HCT116 (cell line): ENCODE results near the gene MYORG. TPM values are rescaled to one million over a fixed set of nuclear protein-coding genes. Genes with fewer than 3 reads are reported as not detected.
A peak's percentile ranks its signal among the peaks of the same experiment; 100 is the strongest.

ENCODE experiments used
- ATAC-seq: fragments of 200-7000 bp; cut with Tn5 transposase; 2 replicates; pipeline ENCODE4 v1.9.1; 2020; ENCODE audit warnings: mild to moderate bottlenecking, moderate library complexity
- BruUV-seq: library from RNA; stranded (reverse); fragments of 400-500 nt; replicated peaks from 2 replicates; lab custom pipeline; 2021; lab: Mats Ljungman, UMichigan
- CTCF ChIA-PET: fragments of 300-600 bp; sonication (Branson Sonifier 250); formaldehyde crosslinking; loops from one replicate; lab custom pipeline; 2021; ENCODE audit warnings: antibody characterized with exemption; lab: Charles Lee
- POLR2A ChIA-PET: fragments of 300-600, 350-600 bp; sonication (Branson Sonifier 250); formaldehyde crosslinking; loops from one replicate; lab custom pipeline; 2021; ENCODE audit warnings: antibody characterized with exemption; lab: Charles Lee
- RAD21 ChIA-PET, 2 experiments: fragments of 300-600 bp; sonication (Branson Sonifier 250); formaldehyde crosslinking; loops; one replicate each; lab custom pipeline; 2023; ENCODE audit warnings: low total read pairs in 2 of 2; ENCODE audit not compliant: uncharacterized antibody in 2 of 2, unreplicated experiment in 2 of 2, low non-redundant PET in 1 of 2; lab: Charles Lee
- DNase-seq: peaks from one replicate; pipeline ENCODE4 v3.0.0-alpha.2; 2010; ENCODE audit warnings: low read depth, low spot score
- H2AFZ ChIP-seq: fragments of 200-600 bp; shearing (Covaris generic), sonication (generic); 2 replicates; pipeline ENCODE4 v1.6.1; 2017; ENCODE audit warnings: low read depth, mixed run types, mixed read lengths, antibody characterized with exemption, low read length; ENCODE audit not compliant: poor library complexity, severe bottlenecking
- H3K27ac ChIP-seq: 2 replicates; pipeline ENCODE4 v1.5.1; 2012; ENCODE audit warnings: low read depth, low read length
- H3K27me3 ChIP-seq: fragments of 200-600 bp; sonication (generic); 2 replicates; pipeline ENCODE4 v1.6.1; 2016; ENCODE audit warnings: mixed run types, low read length, mixed read lengths; ENCODE audit not compliant: insufficient read depth
- H3K36me3 ChIP-seq, 2 experiments: fragments of 200-500 bp in 1 of 2; fragments of 200-600 bp in 1 of 2; sonication (Bioruptor generic) in 1 of 2; sonication (generic) in 1 of 2; 2 replicates each; pipeline versions ENCODE4 v1.5.1 to v1.6.1; 2014 to 2016; ENCODE audit warnings: low read length in 2 of 2, inconsistent platforms in 1 of 2, mixed read lengths in 1 of 2, mixed run types in 1 of 2; ENCODE audit not compliant: insufficient read depth in 2 of 2, control insufficient read depth in 1 of 2
- H3K4me1 ChIP-seq, 2 experiments: fragments of 200-600 bp in 1 of 2; sonication (generic) in 1 of 2; 2 replicates each; pipeline versions ENCODE4 v1.5.1 to v1.6.1; 2012 to 2017; ENCODE audit warnings: low read length in 2 of 2, inconsistent platforms in 1 of 2, mild to moderate bottlenecking in 1 of 2, mixed read lengths in 1 of 2, mixed run types in 1 of 2, moderate library complexity in 1 of 2; ENCODE audit not compliant: insufficient read depth in 2 of 2, control insufficient read depth in 1 of 2
- H3K4me2 ChIP-seq: fragments of 200-600 bp; sonication (generic); 2 replicates; pipeline ENCODE4 v1.6.1; 2017; ENCODE audit warnings: mixed run types, low read length, mixed read lengths
- H3K4me3 ChIP-seq, 2 experiments: fragments of 200-600 bp in 1 of 2; sonication (generic) in 1 of 2; replicated peaks in 1 of 2; 2 replicates each; pipeline ENCODE4 v1.5.1; 2011 to 2016; ENCODE audit warnings: low read length in 2 of 2, control low read depth in 1 of 2, low read depth in 1 of 2, mild to moderate bottlenecking in 1 of 2, mixed read lengths in 1 of 2, mixed run types in 1 of 2
- H3K79me2 ChIP-seq: fragments of 200-600 bp; sonication (generic); 2 replicates; pipeline ENCODE4 v1.6.1; 2017; ENCODE audit warnings: mild to moderate bottlenecking, mixed run types, low read length, moderate library complexity, mixed read lengths; ENCODE audit not compliant: insufficient read depth
- H3K9ac ChIP-seq: fragments of 200-600 bp; sonication (generic); 2 replicates; pipeline ENCODE4 v1.6.1; 2016; ENCODE audit warnings: low read length, mixed read lengths
- H3K9me2 ChIP-seq: fragments of 200-600 bp; sonication (generic), shearing (Covaris generic); 2 replicates; pipeline ENCODE4 v1.6.1; 2017; ENCODE audit warnings: mixed run types, mild to moderate bottlenecking, moderate library complexity; ENCODE audit not compliant: insufficient read depth
- H3K9me3 ChIP-seq, 2 experiments: fragments of 200-500 bp in 1 of 2; fragments of 200-600 bp in 1 of 2; sonication (Bioruptor generic) in 1 of 2; sonication (generic) in 1 of 2; 2 replicates each; pipeline ENCODE4 v1.6.1; 2014 to 2017; ENCODE audit warnings: low read length in 2 of 2, mixed read lengths in 2 of 2, inconsistent platforms in 1 of 2, low read depth in 1 of 2, mild to moderate bottlenecking in 1 of 2, mixed run types in 1 of 2, moderate library complexity in 1 of 2; ENCODE audit not compliant: control insufficient read depth in 1 of 2, insufficient read depth in 1 of 2
- H4K20me1 ChIP-seq: fragments of 200-600 bp; sonication (generic), shearing (Covaris generic); 2 replicates; pipeline ENCODE4 v1.6.1; 2017; ENCODE audit warnings: mixed run types, mild to moderate bottlenecking, moderate library complexity; ENCODE audit not compliant: insufficient read depth
- CBX3 ChIP-seq: IDR thresholded peaks from 2 replicates; pipeline ENCODE4 v1.6.1; 2012; ENCODE audit warnings: low read depth
- CEBPB ChIP-seq: IDR thresholded peaks from 2 replicates; pipeline ENCODE4 v1.6.1; 2012; ENCODE audit warnings: low read depth
- EGR1 ChIP-seq: IDR thresholded peaks from 2 replicates; pipeline ENCODE4 v1.6.1; 2012; ENCODE audit warnings: low read depth
- ELF1 ChIP-seq: IDR thresholded peaks from 2 replicates; pipeline ENCODE4 v1.6.1; 2012; ENCODE audit warnings: low read depth, borderline replicate concordance
- EZH2 ChIP-seq: fragments of 200-600 bp; sonication (generic); IDR thresholded peaks from 2 replicates; pipeline ENCODE4 v1.6.1; 2017; ENCODE audit warnings: antibody characterized with exemption, mixed run types
- EZH2phosphoT487 ChIP-seq: fragments of 200-600 bp; IDR thresholded peaks from 2 replicates; pipeline ENCODE4 v1.6.1; 2018; ENCODE audit warnings: antibody characterized with exemption, borderline replicate concordance
- FOSL1 ChIP-seq: IDR thresholded peaks from 2 replicates; pipeline ENCODE4 v1.6.1; 2012; ENCODE audit warnings: low read depth
- JUND ChIP-seq: IDR thresholded peaks from 2 replicates; pipeline ENCODE4 v1.6.1; 2012
- POLR2A ChIP-seq: IDR thresholded peaks from 2 replicates; pipeline ENCODE4 v1.7.0; 2011; ENCODE audit warnings: borderline replicate concordance; ENCODE audit not compliant: insufficient read depth, insufficient read length; ENCODE audit errors: extremely low read depth
- POLR2AphosphoS5 ChIP-seq: IDR thresholded peaks from 2 replicates; pipeline ENCODE4 v1.6.1; 2011; ENCODE audit warnings: mild to moderate bottlenecking, low read depth, low read length, moderate library complexity
- RAD21 ChIP-seq: IDR thresholded peaks from 2 replicates; pipeline ENCODE4 v1.6.1; 2012; ENCODE audit warnings: low read depth, mild to moderate bottlenecking
- SIN3A ChIP-seq: IDR thresholded peaks from 2 replicates; pipeline ENCODE4 v1.6.1; 2012; ENCODE audit warnings: low read depth
- SP1 ChIP-seq: IDR thresholded peaks from 2 replicates; pipeline ENCODE4 v1.6.1; 2012; ENCODE audit warnings: low read depth
- TCF7L2 ChIP-seq: IDR thresholded peaks from 2 replicates; pipeline ENCODE4 v1.7.0; 2011; ENCODE audit warnings: borderline replicate concordance, inconsistent platforms; ENCODE audit not compliant: insufficient read depth, insufficient read length; ENCODE audit errors: extremely low read depth
- YY1 ChIP-seq: IDR thresholded peaks from 2 replicates; pipeline ENCODE4 v1.6.1; 2011; ENCODE audit warnings: low read length, low read depth, moderate library complexity, mild to moderate bottlenecking; ENCODE audit not compliant: insufficient replicate concordance; ENCODE audit errors: extremely low read depth
- ZFX ChIP-seq: fragments of 450-650 bp; IDR thresholded peaks from 2 replicates; pipeline ENCODE4 v1.6.1; 2017
- ZNF274 ChIP-seq: fragments of 200-500 bp; sonication (Bioruptor generic); IDR thresholded peaks from 2 replicates; pipeline ENCODE4 v1.6.1; 2014; ENCODE audit warnings: mild to moderate bottlenecking, low read depth, low read length, inconsistent platforms
- intact Hi-C: fragments of 100-400 bp; cut with micrococcal nuclease; formaldehyde crosslinking; loops from 2 replicates; pipeline ENCODE4 v1.10.0; 2022
- total RNA-seq: library from RNA; stranded (reverse); gene quantifications from one replicate; pipeline ENCODE4 v1.2.1, GENCODE V29; 2021; ENCODE audit not compliant: unreplicated experiment
- TF ChIP-seq, protein P1 (sequence below), 3 experiments: fragments of 200-600 bp in 1 of 3; sonication (generic) in 1 of 3; IDR thresholded peaks in 2 of 3; conservative IDR thresholded peaks in 1 of 3; 2 replicates each; pipeline ENCODE4 v1.5.1; 2012 to 2017; ENCODE audit warnings: low read depth in 2 of 3, low read length in 2 of 3, antibody characterized with exemption in 1 of 3, borderline replicate concordance in 1 of 3, control low read depth in 1 of 3, mild to moderate bottlenecking in 1 of 3, mixed read lengths in 1 of 3, mixed run types in 1 of 3, moderate library complexity in 1 of 3; ENCODE audit not compliant: insufficient read depth in 1 of 3
- TF ChIP-seq, protein P2 (sequence below): IDR thresholded peaks from 2 replicates; pipeline ENCODE4 v1.6.1; 2012
- TF ChIP-seq, protein P3 (sequence below): IDR thresholded peaks from 2 replicates; pipeline ENCODE4 v1.6.1; 2011; ENCODE audit warnings: mild to moderate bottlenecking, low read length, moderate library complexity; ENCODE audit not compliant: insufficient replicate concordance; ENCODE audit errors: extremely low read depth
- TF ChIP-seq, protein P4 (sequence below): IDR thresholded peaks from 2 replicates; pipeline ENCODE4 v1.6.1; 2012

The MYORG gene
- total RNA-seq, 1 experiment from 2014 or later: 8.5 TPM

DNA sequence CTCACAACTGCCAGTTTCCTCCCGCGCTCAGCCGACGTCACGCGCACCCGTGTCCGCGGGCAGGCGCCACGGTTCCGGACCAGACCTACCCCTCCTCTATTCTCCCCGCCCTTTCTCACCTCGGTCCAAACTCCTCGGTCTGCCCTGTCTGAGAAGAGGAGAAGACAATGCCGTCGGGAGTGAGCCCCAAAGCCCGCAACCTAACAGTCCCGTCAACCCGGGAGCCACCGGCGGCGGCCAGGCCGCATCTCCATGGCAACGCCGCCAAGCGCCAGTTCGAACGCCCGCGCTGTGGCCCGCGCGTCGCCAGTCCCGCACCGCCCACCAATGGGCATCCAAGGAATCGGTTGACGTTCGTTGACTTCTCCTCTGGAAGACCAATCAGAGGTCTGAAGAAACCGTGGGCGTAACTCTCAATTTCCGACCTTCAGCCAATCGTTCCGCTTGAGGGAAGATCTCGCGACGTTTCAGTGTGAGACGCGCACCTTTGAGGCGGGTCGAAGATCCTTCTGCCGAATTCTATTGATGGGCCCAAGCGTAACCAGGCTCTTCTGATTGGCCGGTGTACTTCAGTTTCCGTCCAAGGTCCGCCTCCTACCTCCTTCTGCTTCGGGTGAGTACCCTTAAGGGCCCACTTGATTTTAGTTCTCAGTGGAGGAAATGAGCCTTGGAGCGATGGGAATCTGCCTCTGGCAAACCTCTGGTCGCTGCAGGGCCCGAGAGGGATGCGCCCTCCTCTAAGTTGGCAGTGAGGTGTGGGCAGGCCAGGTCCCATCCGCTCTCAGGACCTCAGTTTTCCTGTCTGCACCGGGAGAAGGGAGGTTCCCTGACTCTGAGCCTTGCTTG is 47.5 kb downstream of the MYORG start, which contains the start of the genes KIF24 and NUDT2:
KIF24 (minus strand) TSS at position 282 of the 846 bp plus-strand sequence. CDS start 17,922 bp downstream, outside the sequence.
NUDT2 (plus strand) TSS at position 583 of the 846 bp plus-strand sequence. CDS start 9,471 bp downstream, outside the sequence.
- peak; percentile 92 for ATAC-seq

More for the DNA sequence above, 47.5 kb downstream of the MYORG start, which contains the start of the genes KIF24 and NUDT2:
- ChIA-PET RAD21 (no interaction called here), POLR2A (no interaction called here), CTCF (no interaction called here)
- intact Hi-C loops: no loop called here
- TF ChIP-seq, protein P1, sequence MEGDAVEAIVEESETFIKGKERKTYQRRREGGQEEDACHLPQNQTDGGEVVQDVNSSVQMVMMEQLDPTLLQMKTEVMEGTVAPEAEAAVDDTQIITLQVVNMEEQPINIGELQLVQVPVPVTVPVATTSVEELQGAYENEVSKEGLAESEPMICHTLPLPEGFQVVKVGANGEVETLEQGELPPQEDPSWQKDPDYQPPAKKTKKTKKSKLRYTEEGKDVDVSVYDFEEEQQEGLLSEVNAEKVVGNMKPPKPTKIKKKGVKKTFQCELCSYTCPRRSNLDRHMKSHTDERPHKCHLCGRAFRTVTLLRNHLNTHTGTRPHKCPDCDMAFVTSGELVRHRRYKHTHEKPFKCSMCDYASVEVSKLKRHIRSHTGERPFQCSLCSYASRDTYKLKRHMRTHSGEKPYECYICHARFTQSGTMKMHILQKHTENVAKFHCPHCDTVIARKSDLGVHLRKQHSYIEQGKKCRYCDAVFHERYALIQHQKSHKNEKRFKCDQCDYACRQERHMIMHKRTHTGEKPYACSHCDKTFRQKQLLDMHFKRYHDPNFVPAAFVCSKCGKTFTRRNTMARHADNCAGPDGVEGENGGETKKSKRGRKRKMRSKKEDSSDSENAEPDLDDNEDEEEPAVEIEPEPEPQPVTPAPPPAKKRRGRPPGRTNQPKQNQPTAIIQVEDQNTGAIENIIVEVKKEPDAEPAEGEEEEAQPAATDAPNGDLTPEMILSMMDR (IDR thresholded peaks at IDR 0.05 in 2 of 3, conservative IDR thresholded peaks at IDR 0.05 in 1 of 3; ENCODE audit: borderline replicate concordance in 1 of 3, insufficient read depth in 1 of 3, low read depth in 2 of 3, low read length in 2 of 3): no peak
- TF ChIP-seq ZFX (peak; percentile 98), POLR2A (peak; percentile 69), EZH2 (no peak), FOSL1 (no peak), SIN3A (peak; percentile 93), EGR1 (peak; percentile 93), SP1 (peak; percentile 97), POLR2AphosphoS5 (peak; percentile 86), CEBPB (no peak), TCF7L2 (no peak), YY1 (peak; percentile 34), EZH2phosphoT487 (no peak), RAD21 (no peak), ZNF274 (no peak), CBX3 (no peak), ELF1 (no peak), JUND (no peak)
- TF ChIP-seq, protein P2, sequence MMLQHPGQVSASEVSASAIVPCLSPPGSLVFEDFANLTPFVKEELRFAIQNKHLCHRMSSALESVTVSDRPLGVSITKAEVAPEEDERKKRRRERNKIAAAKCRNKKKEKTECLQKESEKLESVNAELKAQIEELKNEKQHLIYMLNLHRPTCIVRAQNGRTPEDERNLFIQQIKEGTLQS: no peak
- TF ChIP-seq, protein P3, sequence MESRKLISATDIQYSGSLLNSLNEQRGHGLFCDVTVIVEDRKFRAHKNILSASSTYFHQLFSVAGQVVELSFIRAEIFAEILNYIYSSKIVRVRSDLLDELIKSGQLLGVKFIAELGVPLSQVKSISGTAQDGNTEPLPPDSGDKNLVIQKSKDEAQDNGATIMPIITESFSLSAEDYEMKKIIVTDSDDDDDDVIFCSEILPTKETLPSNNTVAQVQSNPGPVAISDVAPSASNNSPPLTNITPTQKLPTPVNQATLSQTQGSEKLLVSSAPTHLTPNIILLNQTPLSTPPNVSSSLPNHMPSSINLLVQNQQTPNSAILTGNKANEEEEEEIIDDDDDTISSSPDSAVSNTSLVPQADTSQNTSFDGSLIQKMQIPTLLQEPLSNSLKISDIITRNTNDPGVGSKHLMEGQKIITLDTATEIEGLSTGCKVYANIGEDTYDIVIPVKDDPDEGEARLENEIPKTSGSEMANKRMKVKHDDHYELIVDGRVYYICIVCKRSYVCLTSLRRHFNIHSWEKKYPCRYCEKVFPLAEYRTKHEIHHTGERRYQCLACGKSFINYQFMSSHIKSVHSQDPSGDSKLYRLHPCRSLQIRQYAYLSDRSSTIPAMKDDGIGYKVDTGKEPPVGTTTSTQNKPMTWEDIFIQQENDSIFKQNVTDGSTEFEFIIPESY: peak; percentile 94
- TF ChIP-seq, protein P4, sequence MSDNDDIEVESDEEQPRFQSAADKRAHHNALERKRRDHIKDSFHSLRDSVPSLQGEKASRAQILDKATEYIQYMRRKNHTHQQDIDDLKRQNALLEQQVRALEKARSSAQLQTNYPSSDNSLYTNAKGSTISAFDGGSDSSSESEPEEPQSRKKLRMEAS: peak; percentile 76
- Histone ChIP-seq H4K20me1 (no peaks in the 10 kb centered on the region), H3K27me3 (no peaks in the 10 kb centered on the region), H3K9me2 (no peaks in the 10 kb centered on the region), H2AFZ (no peak within 1 kb of the TSS), H3K36me3 (no peaks in the 10 kb centered on the region), H3K9ac (peak within 1 kb of the TSS; percentile 97), H3K9me3 (no peaks in the 10 kb centered on the region), H3K4me2 (peak within 1 kb of the TSS; percentile 86), H3K4me1 (peaks cover 8 to 23% of the 10 kb centered on the region in 2 experiments; a peak in 3 of 4 replicates), H3K4me3 (peak within 1 kb of the TSS; percentile 94), H3K79me2 (peaks cover 83% of the 10 kb centered on the region), H3K27ac (peak within 1 kb of the TSS; percentile 81)
- BruUV-seq: no TSS peak
- DNase-seq: peak; percentile 100
